Amniotic epithelial cell (primary cell): ENCODE data around the gene RBM19.
"Not testable (repeated sequence)": the region's sequence is repeated elsewhere in the genome, so short reads cannot be mapped to it uniquely, and the experiment has no call there.

ENCODE experiments used
- DNase-seq: peaks from one replicate; pipeline ENCODE4 v3.0.0-alpha.2; 2010; ENCODE audit warnings: low read depth

Gene RBM19, protein sequence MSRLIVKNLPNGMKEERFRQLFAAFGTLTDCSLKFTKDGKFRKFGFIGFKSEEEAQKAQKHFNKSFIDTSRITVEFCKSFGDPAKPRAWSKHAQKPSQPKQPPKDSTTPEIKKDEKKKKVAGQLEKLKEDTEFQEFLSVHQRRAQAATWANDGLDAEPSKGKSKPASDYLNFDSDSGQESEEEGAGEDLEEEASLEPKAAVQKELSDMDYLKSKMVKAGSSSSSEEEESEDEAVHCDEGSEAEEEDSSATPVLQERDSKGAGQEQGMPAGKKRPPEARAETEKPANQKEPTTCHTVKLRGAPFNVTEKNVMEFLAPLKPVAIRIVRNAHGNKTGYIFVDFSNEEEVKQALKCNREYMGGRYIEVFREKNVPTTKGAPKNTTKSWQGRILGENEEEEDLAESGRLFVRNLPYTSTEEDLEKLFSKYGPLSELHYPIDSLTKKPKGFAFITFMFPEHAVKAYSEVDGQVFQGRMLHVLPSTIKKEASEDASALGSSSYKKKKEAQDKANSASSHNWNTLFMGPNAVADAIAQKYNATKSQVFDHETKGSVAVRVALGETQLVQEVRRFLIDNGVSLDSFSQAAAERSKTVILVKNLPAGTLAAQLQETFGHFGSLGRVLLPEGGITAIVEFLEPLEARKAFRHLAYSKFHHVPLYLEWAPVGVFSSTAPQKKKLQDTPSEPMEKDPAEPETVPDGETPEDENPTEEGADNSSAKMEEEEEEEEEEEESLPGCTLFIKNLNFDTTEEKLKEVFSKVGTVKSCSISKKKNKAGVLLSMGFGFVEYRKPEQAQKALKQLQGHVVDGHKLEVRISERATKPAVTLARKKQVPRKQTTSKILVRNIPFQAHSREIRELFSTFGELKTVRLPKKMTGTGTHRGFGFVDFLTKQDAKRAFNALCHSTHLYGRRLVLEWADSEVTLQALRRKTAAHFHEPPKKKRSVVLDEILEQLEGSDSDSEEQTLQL

GRCh38 chr12:113965951-113966797 lies at the start of gene RBM19:
Gene RBM19 (minus strand): TSS chr12:113966325. CDS start chr12:113966227, 98 bp downstream.
- peak; percentile 94 for DNase-seq

- no peak for DNase-seq
Measured at GRCh38 chr12:114015851-114016250, 49.7 kb upstream of the RBM19 start.

DNA sequence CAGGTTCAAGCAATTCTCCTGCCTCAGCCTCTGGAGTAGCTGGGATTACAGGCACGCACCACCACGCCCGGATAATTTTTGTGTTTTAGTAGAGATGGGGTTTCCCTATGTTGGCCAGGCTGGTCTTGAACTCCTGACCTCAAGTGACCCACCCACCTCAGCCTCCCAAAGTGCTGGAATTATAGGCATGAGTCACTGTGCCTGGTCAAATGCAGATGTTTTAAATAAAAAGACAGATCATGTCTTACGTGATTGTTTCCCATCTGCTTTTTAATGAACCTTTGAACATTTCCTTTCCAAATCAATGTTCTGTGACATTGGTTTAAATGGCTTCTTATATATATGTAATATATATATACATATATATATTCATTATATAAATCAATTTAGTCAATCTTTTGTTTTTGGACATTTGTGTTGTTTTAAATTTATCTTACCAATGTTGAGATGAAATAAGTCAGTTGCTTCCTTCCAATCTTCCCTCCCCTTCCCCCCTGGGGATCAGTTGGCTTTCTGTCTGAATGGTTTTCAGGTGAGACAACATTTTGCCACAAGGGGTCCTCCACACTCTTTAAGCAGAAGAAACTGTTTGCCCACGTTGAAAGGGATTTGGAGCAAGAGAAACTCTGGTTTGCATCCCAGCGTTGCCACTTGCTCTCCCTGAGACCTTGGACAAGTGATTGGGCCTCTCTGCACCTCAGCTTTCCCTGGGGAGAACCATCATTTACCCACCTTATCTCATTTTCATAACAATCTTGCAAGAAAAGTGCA lies 47.6 kb upstream of the RBM19 start:
- DNase-seq: no peak

GRCh38 chr12:114012744-114013431 lies 46.8 kb upstream of the RBM19 start:
- DNase-seq: no peak

DNA sequence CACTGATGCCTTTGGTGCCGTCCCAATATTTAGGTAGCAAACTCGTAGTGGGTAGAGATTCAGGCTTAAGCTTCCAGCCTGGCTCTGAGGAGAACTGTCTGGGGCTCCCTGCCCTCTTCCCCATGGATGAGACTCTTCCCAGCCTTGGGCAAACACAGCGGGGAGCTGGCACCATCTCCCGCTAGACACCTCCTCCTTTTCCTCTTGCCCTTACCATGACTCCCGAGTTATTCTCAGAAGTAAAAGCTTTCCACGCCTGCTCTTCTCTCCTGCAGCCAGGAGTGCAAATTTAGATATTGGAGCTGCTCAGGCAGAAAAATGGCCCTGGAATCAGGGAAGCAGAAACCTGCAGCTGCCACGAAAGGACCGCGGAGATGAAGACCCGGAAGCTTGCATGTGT lies 45.6 kb upstream of the RBM19 start:
- no peak for DNase-seq

GRCh38 chr12:114006482-114007425 lies 40.6 kb upstream of the RBM19 start:
- DNase-seq: no peak

GRCh38 chr12:114004402-114004801 lies 38.3 kb upstream of the RBM19 start:
- no peak for DNase-seq

DNA sequence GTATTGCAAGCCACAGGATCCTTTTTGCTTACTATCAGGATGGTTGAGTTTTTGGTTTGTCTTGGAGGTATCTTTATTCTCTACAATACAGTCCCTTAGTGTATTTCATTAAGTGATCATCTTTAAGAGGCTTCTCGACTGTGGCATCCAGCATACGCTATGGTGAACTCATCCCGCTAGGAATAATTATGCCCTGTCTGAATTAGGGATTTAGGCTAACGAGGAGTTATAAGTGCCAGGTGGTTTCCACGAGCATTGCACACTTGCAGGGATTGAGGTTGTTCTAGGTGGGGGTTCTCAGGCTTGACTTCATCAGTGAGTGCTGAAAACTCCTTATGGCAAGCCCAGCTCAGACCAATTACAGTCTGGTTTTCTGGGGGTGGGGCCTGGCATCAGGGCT lies 37.2 kb upstream of the RBM19 start:
- DNase-seq: no peak

DNA sequence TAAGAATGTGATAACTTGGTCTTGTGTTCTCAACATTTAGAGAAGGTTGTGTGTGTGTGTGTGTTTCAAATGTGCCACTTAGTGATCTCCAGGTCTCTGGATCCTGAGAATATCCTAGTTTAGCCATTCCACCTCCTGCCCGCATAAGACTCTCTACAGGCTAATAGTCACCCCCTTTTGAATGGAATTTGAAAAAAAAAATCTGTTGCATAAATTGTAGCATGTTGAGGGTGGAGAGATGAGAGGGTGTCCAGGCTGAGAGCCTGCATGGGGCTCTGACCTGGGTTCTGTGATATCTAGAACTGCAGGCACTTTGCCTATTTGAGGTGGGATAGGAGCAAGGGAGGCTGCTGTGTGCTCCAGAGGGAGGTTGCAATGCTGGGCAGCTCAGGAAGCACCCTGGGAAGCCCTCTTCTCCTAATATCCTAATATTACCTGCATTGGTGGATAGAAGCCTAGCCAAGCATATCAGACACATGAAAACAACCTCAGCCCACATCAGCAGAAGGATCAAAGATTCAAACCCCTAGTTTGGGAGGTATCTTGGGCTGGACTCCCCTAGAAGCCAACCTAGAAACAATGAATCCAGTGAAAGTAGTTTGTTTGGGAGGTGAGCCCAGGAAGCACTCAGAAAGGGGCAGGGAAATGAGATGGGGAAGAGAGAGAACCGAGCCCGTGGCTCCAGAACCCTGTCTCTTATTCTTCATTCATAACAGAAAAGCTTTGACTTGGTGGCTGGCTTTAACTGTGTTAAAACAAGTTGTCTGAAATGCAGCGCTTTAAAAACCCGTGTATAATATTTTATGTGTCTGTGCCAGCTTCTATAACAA lies 35.6 kb upstream of the RBM19 start:
- DNase-seq: no peak

DNA sequence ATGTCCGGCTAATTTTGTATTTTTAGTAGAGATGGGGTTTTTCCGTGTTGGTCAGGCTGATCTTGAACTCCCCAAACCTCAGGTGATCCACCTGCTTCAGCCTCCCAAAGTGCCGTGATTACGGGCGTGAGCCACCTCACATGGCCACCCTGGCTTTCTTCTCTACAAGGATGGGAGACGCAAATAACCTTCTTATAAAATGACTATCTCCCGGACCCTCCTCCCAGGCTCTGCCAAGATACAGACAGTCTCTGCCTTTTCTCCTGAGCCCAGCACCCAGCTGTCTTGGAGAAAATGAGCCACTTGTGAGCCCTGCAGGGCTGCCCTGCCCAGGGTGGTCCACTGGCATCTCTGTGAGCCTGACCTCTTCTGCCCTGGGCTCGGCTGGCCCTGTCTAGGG lies 34.7 kb upstream of the RBM19 start:
- DNase-seq: no peak

GRCh38 chr12:114000261-114000660 lies 34.1 kb upstream of the RBM19 start:
- DNase-seq: not testable (repeated sequence)

- no peak for DNase-seq
Measured at GRCh38 chr12:113997365-113997764, 31.2 kb upstream of the RBM19 start.

GRCh38 chr12:113996026-113996425 lies 29.9 kb upstream of the RBM19 start:
- no peak for DNase-seq

DNA sequence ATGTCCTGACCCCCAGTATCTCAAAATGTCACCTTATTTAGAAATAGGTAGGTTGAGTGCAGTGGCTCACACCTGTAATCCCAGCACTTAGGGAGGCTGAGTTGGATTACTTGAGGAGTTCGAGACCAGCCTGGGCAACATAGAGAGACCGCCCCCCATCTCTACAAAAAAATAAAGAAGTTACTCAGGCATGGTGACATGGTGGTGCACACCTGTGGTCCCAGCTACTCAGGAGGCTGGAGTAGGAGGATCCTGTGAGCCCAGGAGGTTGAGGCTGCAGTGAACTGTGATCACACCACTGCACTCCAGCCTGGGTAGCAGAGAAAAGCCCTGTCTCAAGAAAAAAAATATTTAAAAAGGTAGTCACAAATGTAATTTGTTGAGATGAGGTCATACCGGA lies 27.9 kb upstream of the RBM19 start:
- no peak for DNase-seq

DNA sequence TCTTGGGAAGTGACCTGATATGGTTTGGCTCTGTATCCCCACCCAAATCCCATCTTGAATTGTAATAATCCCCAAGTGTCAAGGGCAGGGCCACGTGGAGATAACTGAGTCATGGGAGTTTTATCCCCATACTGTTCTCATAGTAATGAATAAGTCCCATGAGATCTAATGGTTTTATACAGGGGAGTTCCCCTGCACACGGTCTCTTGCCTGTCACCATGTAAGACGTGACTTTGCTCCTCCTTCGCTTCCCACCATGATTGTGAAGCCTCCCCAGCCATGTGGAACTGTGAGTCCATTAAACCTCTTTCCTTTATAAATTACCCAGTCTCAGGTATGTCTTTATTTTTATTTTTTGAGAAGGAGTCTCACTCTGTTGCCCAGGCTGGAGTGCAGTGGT lies 26.6 kb upstream of the RBM19 start:
- DNase-seq: not testable (repeated sequence)

GRCh38 chr12:113991224-113992044 lies 25.3 kb upstream of the RBM19 start:
- DNase-seq: no peak
